Lower lobe of right lung (tissue), 2 donors: ENCODE results near the gene FCHO2. TPM values are rescaled to one million over a fixed set of nuclear protein-coding genes. Genes with fewer than 3 reads are reported as not detected.
A peak's percentile ranks its signal among the peaks of the same experiment; 100 is the strongest.

Source experiments
- ATAC-seq, 2 donors: fragments of 200-7000 bp; cut with Tn5 transposase; one replicate each; pipeline ENCODE4 v1.9.1; 2020 to 2022; ENCODE audit warnings: mild to moderate bottlenecking in 2 of 2, moderate library complexity in 2 of 2
- DNase-seq: peaks from one replicate; pipeline ENCODE4 v3.0.0-alpha.2; 2020
- H3K27ac ChIP-seq: fragments of 200-600 bp; one replicate; pipeline ENCODE4 v1.8.0; 2022
- H3K27me3 ChIP-seq: fragments of 200-600 bp; one replicate; pipeline ENCODE4 v1.8.0; 2022; ENCODE audit warnings: low read depth
- H3K36me3 ChIP-seq: fragments of 200-600 bp; one replicate; pipeline ENCODE4 v1.8.0; 2022; ENCODE audit warnings: mild to moderate bottlenecking
- H3K4me1 ChIP-seq: fragments of 200-600 bp; one replicate; pipeline ENCODE4 v1.8.0; 2022
- H3K4me3 ChIP-seq: fragments of 200-600 bp; one replicate; pipeline ENCODE4 v1.8.0; 2022; ENCODE audit warnings: mild to moderate bottlenecking
- H3K9me3 ChIP-seq: fragments of 200-600 bp; one replicate; pipeline ENCODE4 v1.8.0; 2022
- CTCF ChIP-seq: fragments of 200-600 bp; IDR thresholded peaks from one replicate; pipeline ENCODE4 v1.8.0; 2022; ENCODE audit warnings: antibody characterized with exemption, mild to moderate bottlenecking
- intact Hi-C: fragments of 100-400 bp; cut with DNase I; formaldehyde crosslinking; loops from one replicate; pipeline ENCODE4 v1.11.0; 2022
- total RNA-seq: library from RNA; stranded (reverse); fragmentation: NEBNext Ultra II Directional; extraction: Animal tissue kit (Norgen Biotek cat#: 25700); gene quantifications from one replicate; pipeline ENCODE4 v1.2.1, GENCODE V29; 2021
- donor health status: DM: no; HTN: yes; CAD: no; lungs with severe emphysema.

FCHO2 gene
- total RNA-seq, 1 donor from 2014 or later: 89.9 TPM

GRCh38 chr5:73066466-73066865 lies 110.6 kb downstream of the FCHO2 start:
- intact Hi-C loops: no loop called here
- TF ChIP-seq CTCF: no peak
- H3K9me3 ChIP-seq: no peaks in the 10 kb centered on the region
- no peak for ATAC-seq
- no peak overlapping the region for H3K4me3 ChIP-seq
- H3K4me1 ChIP-seq: no peaks in the 10 kb centered on the region
- no peak overlapping the region for H3K27ac ChIP-seq
- H3K36me3 ChIP-seq: peaks cover 67% of the 10 kb centered on the region
- no peak for DNase-seq
- H3K27me3 ChIP-seq: no peaks in the 10 kb centered on the region

GRCh38 chr5:73067213-73067612 lies 111.4 kb downstream of the FCHO2 start:
- no peaks in the 10 kb centered on the region for H3K4me1 ChIP-seq
- no peaks in the 10 kb centered on the region for H3K27me3 ChIP-seq
- peaks cover 75% of the 10 kb centered on the region for H3K36me3 ChIP-seq
- no peaks in the 10 kb centered on the region for H3K9me3 ChIP-seq
- intact Hi-C loops: no loop called here
- ATAC-seq (no peak), DNase-seq (no peak)
- no peak overlapping the region for H3K27ac ChIP-seq
- no peak for TF ChIP-seq CTCF
- H3K4me3 ChIP-seq: no peak overlapping the region

GRCh38 chr5:73081093-73081492 lies 125.3 kb downstream of the FCHO2 start:
- ATAC-seq (no peak), DNase-seq (no peak)
- intact Hi-C loops: loop anchor here (10.0 kb wide), 1 partner anchor 124 kb away; no protein-coding TSS in a partner anchor
- no peak for TF ChIP-seq CTCF
- Histone ChIP-seq H3K4me1 (no peaks in the 10 kb centered on the region), H3K27me3 (no peaks in the 10 kb centered on the region), H3K27ac (no peak overlapping the region), H3K4me3 (no peak overlapping the region), H3K36me3 (peaks cover 100% of the 10 kb centered on the region), H3K9me3 (no peaks in the 10 kb centered on the region)

GRCh38 chr5:73088026-73088425 lies 132.2 kb downstream of the FCHO2 start:
- no peaks in the 10 kb centered on the region for H3K4me1 ChIP-seq
- intact Hi-C loops: loop anchor here (10.0 kb wide), 1 partner anchor 117 kb away; no protein-coding TSS in a partner anchor
- DNase-seq (no peak), ATAC-seq (no peak)
- H3K36me3 ChIP-seq: peaks cover 77% of the 10 kb centered on the region
- no peak overlapping the region for H3K4me3 ChIP-seq
- no peak overlapping the region for H3K27ac ChIP-seq
- no peaks in the 10 kb centered on the region for H3K9me3 ChIP-seq
- H3K27me3 ChIP-seq: no peaks in the 10 kb centered on the region
- no peak for TF ChIP-seq CTCF

- Histone ChIP-seq H3K4me1 (no peaks in the 10 kb centered on the region), H3K27me3 (no peaks in the 10 kb centered on the region), H3K36me3 (peaks cover 18% of the 10 kb centered on the region), H3K27ac (no peak overlapping the region), H3K4me3 (no peak overlapping the region), H3K9me3 (peaks cover 4% of the 10 kb centered on the region)
- intact Hi-C loops: no loop called here
- ATAC-seq (peak; percentile 59 to 66), DNase-seq (no peak)
- no peak for TF ChIP-seq CTCF
Measured at GRCh38 chr5:73093943-73094342, 138.1 kb downstream of the FCHO2 start.

- Histone ChIP-seq H3K9me3 (peaks cover 4% of the 10 kb centered on the region), H3K4me1 (no peaks in the 10 kb centered on the region), H3K27ac (no peak overlapping the region), H3K27me3 (no peaks in the 10 kb centered on the region), H3K36me3 (peaks cover 13% of the 10 kb centered on the region), H3K4me3 (no peak overlapping the region)
- intact Hi-C loops: no loop called here
- no peak for TF ChIP-seq CTCF
- DNase-seq: no peak
- no peak for ATAC-seq
Measured at GRCh38 chr5:73094415-73094814, 138.6 kb downstream of the FCHO2 start.
